ENCODE results near the gene ALAS1.

The ALAS1 gene

GRCh38 chr3:52234516-52235447 is 36.8 kb downstream of the ALAS1 start:
- no peak for DNase-seq (ENCODE audit: low spot score)

GRCh38 chr3:52236424-52236886 is 38.5 kb downstream of the ALAS1 start:
- DNase-seq (ENCODE audit: low spot score): no peak

GRCh38 chr3:52237006-52237656 is 39.2 kb downstream of the ALAS1 start:
- no peak for DNase-seq (ENCODE audit: low spot score)

GRCh38 chr3:52237657-52238172 is 39.8 kb downstream of the ALAS1 start:
- DNase-seq (ENCODE audit: low spot score): no peak

- no peak for DNase-seq (ENCODE audit: low spot score)
These were observed 40.3 kb downstream of the ALAS1 start for GRCh38 chr3:52238193-52238760.

- peak; percentile 81 for DNase-seq (ENCODE audit: low spot score)
These were observed 41.1 kb downstream of the ALAS1 start, which contains the start of gene TWF2 for GRCh38 chr3:52238761-52239701. Gene TWF2 (minus strand): TSS chr3:52239158. CDS start chr3:52239016, 142 bp downstream.

- peak; percentile 62 for DNase-seq (ENCODE audit: low spot score)
These were observed 42.3 kb downstream of the ALAS1 start for GRCh38 chr3:52240059-52240885.

- DNase-seq (ENCODE audit: low spot score): no peak
These were observed 43.0 kb downstream of the ALAS1 start for GRCh38 chr3:52240886-52241370.

GRCh38 chr3:52242039-52242438 is 44.1 kb downstream of the ALAS1 start:
- no peak for DNase-seq (ENCODE audit: low spot score)

GRCh38 chr3:52243791-52244628 is 46.0 kb downstream of the ALAS1 start:
- DNase-seq (ENCODE audit: low spot score): no peak

- DNase-seq (ENCODE audit: low spot score): peak; percentile 65
These were observed 47.6 kb downstream of the ALAS1 start, which contains the start of gene PPM1M for GRCh38 chr3:52245322-52246263. Gene PPM1M (plus strand): TSS chr3:52245759. CDS start chr3:52245825, 66 bp downstream.

GRCh38 chr3:52246264-52246620 is 48.3 kb downstream of the ALAS1 start:
- no peak for DNase-seq (ENCODE audit: low spot score)

GRCh38 chr3:52246728-52247408 is 48.9 kb downstream of the ALAS1 start:
- DNase-seq (ENCODE audit: low spot score): no peak

GRCh38 chr3:52247409-52248164 is 49.6 kb downstream of the ALAS1 start:
- no peak for DNase-seq (ENCODE audit: low spot score)

- DNase-seq (ENCODE audit: low spot score): no peak
These were observed 50.2 kb downstream of the ALAS1 start for GRCh38 chr3:52248165-52248541.

- DNase-seq (ENCODE audit: low spot score): no peak
These were observed 51.0 kb downstream of the ALAS1 start for GRCh38 chr3:52248816-52249547.
